Fibroblast of peridontal ligament (primary cell): ENCODE data around the gene GLIS1.

Experiments
- DNase-seq: peaks from one replicate; pipeline ENCODE4 v3.0.0-alpha.2; 2010; ENCODE audit errors: extremely low read depth

The GLIS1 gene

GRCh38 chr1:53693773-53694717, 44.9 kb downstream of the GLIS1 start:
- no peak for DNase-seq

GRCh38 chr1:53693339-53693738, 45.6 kb downstream of the GLIS1 start:
- no peak for DNase-seq

DNA sequence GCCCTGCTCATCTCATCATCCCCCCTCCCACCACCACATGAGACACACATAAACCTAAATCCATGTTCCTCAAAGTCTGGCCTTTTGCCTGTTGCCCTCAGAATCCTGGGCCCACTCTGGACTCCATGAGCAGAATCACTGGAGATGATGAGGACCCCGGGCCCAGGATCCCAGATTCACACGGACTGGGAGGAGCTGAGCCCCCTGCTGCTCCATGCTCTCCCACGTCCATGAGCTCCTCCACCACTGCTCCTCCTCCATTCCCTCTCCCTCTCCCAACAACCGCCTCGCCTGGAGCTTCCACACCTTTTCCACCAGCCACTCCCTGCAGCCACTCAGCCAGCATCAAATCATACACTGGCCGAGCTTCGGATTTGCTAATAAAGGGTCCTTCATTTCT, 47.6 kb downstream of the GLIS1 start:
- DNase-seq, result no peak

DNA sequence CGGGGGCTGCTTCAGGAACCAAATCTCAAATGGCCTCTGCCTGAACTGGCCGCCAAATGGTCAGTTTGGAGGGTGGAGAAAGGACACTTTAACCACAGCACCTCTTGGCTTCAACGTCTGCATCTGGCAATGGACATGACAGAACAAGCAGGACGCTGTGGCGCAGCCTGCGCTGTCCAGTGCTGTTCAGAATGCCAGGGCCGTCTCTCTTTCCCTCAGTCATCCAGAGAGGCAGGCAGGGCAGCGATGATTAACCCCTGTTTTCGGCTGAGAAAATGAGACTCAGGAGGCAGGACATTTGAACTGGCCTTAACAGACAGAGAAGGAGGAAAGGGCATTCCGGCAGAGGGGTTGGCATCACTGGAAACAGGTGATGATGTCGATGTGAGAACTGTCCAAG, 48.6 kb downstream of the GLIS1 start:
- DNase-seq, result no peak

- DNase-seq, result no peak
Observed at GRCh38 chr1:53689736-53690326, 49.1 kb downstream of the GLIS1 start.

DNA sequence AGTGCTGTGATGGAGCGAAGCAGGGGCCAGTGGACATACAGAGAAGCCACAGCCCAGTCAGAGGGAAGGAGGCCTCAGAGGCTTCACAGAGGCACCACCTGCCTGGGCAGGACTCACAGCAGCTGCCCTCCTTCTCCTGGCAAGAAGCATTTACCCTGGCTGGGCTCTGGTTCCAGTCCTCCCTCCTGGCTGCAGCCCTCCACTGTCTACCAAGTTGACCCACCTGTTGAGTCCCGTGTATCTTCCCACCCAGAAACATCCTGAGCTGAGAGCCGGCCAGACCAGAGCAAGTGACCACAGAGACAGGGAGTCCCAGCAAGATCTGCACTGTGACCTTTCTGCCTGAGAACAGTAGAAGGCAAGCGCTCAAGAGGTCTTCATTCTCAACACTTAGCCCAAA, 49.7 kb downstream of the GLIS1 start:
- no peak for DNase-seq

DNA sequence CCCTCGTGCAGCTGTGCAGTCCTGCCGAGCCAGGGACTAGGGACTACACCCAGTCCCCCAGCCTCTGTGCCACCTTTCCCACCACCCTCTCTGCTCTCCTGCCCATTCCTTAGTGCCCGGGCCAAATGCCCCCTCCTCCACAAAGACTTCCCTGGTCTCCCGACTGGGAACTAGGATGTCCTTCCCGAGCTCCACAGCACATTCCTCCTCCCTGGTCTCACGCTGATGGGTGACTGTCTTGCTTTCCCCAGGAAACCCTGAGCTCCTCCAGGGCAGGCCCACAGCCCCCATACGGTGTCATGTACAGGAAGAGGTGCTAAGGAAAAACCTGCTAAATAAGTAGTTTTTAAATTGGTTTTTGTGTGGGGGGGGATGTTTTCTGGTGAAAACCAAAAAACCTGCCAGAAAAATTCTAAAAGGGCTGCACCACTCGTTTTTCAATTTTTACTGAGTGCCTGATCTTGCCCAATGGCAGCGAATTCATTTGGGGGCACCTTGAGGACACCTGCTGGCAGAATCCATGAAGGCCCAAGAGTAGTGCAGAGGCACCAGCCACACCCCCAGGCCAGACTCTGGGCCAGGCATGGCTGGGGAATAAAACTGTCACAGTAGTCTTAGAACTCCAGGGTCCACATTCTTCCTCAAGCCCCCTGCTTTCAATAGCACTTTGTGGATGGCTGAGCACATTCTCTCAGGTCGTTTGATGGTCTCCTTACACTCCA, 50.4 kb downstream of the GLIS1 start:
- no peak for DNase-seq

DNA sequence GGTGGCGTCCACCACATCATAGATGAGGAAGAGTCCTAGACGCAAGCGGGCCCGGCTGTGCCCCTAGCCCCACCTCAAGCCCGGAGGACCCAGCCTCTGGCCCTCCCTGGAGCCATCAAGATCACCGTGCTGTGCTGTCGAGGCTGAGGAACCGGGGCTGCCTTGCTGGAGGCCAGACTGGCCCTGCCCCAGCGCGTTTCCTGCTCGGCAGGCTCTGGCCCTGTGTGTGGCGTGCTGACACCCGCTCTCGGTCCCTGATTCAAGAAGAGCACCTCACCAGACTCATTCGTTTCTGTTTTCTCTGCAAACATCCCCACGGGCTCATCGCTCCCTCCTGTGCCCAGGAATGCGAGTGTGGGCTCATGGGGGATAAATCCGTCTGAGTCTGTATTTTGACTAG, 51.1 kb downstream of the GLIS1 start:
- DNase-seq, result no peak

GRCh38 chr1:53687426-53687825, 51.5 kb downstream of the GLIS1 start:
- DNase-seq, result no peak

GRCh38 chr1:53686965-53687267, 52.0 kb downstream of the GLIS1 start:
- DNase-seq, result no peak

DNA sequence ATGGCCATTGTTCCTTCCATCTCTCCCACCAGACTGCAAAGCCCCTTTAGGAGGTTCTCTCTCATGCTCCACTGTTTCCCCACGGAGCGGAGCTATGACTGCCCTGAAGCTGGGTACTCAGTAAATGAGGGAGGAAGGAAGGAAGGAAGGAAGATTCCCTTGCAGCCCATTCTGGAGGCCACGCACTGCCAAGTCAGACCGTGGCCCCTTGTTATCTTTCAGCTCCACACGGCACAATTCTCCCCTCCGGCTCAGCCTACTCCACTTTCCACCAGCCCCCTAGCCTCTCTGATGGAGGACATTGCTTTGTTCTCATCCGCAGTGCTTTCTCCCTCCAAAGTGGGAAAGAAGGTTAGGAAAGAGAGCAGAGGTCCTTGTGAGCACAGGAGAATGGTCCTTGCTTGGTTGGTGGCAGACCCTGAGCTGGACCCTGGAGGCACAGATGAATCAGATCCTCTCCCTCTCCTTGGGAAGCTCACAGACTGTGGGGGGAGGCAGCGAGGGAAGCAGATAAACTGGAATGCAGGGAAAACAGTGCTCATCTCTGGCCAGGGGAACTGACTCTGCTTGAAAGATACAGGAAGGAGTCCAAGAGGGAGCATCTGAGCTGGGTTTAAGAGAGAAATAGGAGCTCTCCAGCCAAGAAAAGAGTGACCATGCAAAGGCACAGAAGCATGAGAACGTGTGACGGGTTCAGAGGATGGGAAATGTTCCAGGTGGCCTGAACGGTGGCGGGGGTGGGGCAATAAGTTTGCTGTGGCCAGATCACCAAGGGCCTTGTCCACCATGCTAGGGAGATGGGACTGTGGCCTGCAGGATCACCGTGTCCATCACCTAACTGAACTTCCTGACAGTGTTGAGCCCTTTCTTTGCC, 52.6 kb downstream of the GLIS1 start:
- no peak for DNase-seq

DNA sequence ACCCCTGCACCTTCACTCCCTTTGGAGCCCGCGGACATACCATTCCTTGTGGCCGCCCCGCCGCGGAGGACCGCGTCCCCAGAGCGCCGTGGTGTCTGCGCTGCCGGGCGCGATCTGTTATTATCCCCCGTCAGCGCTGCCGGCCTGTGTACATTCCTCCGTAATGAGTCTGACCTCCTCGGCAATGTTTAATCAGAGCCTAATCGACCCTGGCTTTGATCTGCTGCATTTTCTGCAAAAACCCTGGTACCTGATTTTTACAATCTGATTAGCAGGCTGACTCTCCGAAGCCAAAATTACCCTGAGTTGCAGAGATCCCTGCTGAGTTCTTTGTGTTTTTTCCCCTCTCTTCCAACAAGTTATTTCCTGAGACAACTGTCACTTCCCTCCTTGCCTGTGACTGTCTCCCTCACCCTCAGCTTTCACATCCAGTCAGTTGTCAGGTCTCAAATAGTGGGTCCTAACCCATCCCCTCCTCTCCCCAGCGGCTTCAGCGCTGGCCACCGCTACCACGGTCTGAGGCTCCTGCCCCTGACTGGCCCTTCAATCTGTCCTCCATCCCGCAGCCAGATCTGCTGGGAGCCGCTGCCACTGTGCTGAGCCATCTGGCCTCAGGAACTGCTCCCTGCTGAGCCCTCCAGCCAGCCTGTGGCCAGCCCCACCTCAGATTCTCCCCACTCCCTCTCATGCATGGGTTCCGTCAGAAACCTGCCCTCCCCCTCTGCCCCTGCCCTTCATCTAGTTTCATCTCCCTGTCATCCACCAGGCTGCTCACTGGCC, 53.5 kb downstream of the GLIS1 start:
- DNase-seq, result peak; percentile 28

DNA sequence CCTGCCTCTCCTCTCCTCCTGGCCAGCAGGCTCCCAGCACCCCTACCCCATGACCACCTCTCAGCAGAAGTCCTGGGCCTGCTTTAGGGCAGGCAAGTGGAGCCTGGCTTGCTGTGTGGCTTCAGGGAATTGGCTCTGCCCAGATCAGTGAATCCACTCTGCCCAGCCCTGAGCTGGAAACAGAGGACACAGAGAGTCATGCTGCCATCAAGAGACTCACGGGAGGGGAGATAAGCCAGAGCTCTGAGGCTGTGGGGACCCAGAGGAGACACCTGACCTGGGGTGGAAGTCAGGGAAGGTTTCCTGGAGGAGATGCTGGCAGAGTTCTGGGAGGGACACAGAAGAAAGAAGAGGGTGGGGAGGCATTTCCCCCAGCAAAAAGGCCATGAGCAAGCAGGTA, 54.2 kb downstream of the GLIS1 start:
- no peak for DNase-seq

- DNase-seq, result no peak
Observed at GRCh38 chr1:53683986-53684740, 54.8 kb downstream of the GLIS1 start.

- DNase-seq, result no peak
Observed at GRCh38 chr1:53682881-53683280, 56.1 kb downstream of the GLIS1 start.

DNA sequence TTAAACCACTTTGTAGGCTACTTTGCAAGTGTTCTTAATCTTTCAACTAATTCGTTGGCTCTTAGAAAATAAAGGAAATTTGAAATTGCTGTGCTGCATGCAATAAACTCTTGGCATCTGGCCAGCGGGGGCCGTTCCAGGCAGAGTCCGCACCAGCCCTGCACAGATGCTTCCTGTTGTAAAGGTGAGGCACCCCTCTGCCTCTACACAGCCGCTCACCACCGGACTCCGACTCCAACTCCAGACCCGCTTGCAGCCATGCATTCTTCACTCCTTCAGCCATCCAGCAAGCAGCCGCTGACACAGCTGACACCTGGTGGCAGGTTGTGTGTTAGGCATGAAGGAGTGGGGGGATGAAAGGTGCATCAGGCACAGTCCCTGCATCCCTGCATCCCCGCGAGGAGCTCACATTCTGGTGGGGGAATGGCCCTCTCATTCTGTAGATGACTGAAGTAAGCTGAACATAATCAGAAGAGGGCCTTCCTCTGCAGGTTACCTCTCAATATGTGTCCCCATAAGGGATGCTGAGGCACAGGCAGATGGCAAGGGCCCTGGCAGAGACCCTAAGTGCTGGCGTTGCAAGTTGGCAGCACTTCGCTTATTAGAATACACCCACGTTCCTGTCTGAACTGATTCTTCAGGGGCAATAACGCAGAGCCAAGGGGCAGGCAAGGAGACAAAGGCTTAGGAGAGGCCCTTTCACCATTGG, 56.8 kb downstream of the GLIS1 start:
- DNase-seq, result no peak

DNA sequence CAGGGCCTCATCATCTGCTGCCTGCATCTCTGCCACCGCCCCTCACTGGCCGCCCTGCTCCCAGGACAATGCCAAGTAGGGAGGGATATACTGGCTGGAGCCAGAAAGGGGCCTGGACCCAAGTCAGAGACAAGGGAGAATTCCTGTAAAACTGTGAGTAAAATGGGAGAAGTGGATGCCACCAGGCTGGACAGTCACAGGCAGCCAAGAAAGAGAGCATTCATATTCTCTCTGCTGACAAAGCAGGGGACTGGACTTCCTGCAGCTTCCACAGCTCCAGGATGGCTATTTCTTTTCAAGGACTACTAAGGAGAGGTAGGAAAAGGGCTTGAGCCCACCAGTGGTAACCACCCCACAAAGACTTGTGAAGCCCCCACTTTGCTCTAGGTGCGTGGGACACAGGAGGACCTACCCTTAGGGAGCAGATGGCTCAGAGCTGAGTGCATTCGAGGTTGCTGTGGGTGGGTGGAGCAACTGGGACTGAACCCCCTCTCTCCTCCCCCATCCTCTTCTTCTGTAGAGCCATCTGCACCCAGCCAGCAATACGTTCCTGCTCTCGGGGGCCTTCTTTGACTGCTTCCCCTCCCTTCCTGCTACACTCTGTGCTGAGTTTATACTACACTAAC, 57.5 kb downstream of the GLIS1 start:
- no peak for DNase-seq

DNA sequence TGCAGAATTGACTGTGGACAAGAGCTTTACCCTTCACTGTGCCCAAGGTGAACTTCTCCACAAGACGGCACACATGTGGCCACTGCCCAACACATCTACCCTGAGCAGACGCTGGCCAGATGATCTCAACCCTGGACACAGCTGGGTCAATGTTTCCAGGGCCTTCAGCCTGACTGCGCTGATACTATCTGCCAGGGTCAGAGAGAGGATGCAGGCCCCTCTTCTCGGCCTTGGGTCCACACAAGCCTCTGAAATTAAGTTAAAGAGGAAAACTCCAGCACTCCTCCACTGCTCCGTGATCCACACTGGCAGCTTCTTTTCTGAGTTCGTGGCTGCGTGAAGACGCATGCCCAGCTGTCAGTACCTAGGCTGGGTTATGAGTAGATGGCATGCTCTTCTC, 58.1 kb downstream of the GLIS1 start:
- no peak for DNase-seq
